Aorta (tissue), 5 donors: ENCODE results near the gene MAPK10. TPM values are rescaled to one million over a fixed set of nuclear protein-coding genes. Genes with fewer than 3 reads are reported as not detected.
A peak's percentile ranks its signal among the peaks of the same experiment; 100 is the strongest.

Source experiments
- ATAC-seq: fragments of 200-7000 bp; cut with Tn5 transposase; one replicate; pipeline ENCODE4 v1.9.1; 2022; ENCODE audit warnings: moderate library complexity; ENCODE audit not compliant: low FRiP score
- DNase-seq, 2 donors: peaks; one replicate each; pipeline ENCODE4 v3.0.0-alpha.2; 2020
- H3K27ac ChIP-seq, 2 donors: one replicate each; pipeline ENCODE4 v1.5.1; 2013; ENCODE audit warnings: low read length in 2 of 2, mild to moderate bottlenecking in 2 of 2, moderate library complexity in 2 of 2, control low read depth in 1 of 2, inconsistent platforms in 1 of 2, low read depth in 1 of 2
- H3K27me3 ChIP-seq, 2 donors: one replicate each; pipeline ENCODE4 v1.6.1; 2013; ENCODE audit warnings: control low read depth in 1 of 2, low read length in 1 of 2, mild to moderate bottlenecking in 1 of 2, moderate library complexity in 1 of 2; ENCODE audit not compliant: insufficient read depth in 2 of 2, control insufficient read depth in 1 of 2
- H3K36me3 ChIP-seq, 2 donors: one replicate each; pipeline ENCODE4 v1.6.1; 2013; ENCODE audit warnings: control low read depth in 1 of 2, low read length in 1 of 2, mild to moderate bottlenecking in 1 of 2; ENCODE audit not compliant: insufficient read depth in 2 of 2, control insufficient read depth in 1 of 2
- H3K4me1 ChIP-seq, 2 donors: one replicate each; pipeline ENCODE4 v1.6.1; 2013; ENCODE audit warnings: low read length in 2 of 2, control low read depth in 1 of 2, mild to moderate bottlenecking in 1 of 2, moderate library complexity in 1 of 2; ENCODE audit not compliant: insufficient read depth in 2 of 2, control insufficient read depth in 1 of 2
- H3K4me3 ChIP-seq, 2 donors: one replicate each; pipeline ENCODE4 v1.5.1; 2013; ENCODE audit warnings: low read length in 2 of 2, control low read depth in 1 of 2, mild to moderate bottlenecking in 1 of 2
- H3K9me3 ChIP-seq: one replicate; pipeline ENCODE4 v1.6.1; 2013; ENCODE audit warnings: mild to moderate bottlenecking, low read length; ENCODE audit not compliant: control insufficient read depth
- WGBS, 2 donors: extraction: QIAGEN DNeasy Blood & Tissue Kit; methylation state at CpG; one replicate each; pipeline ENCODE4 v1.1.7; 2013; 5-methylcytosine and 5-hydroxymethylcytosine counted together
- intact Hi-C, 2 donors: fragments of 100-400 bp; cut with DNase I; formaldehyde crosslinking; loops; one replicate each; pipeline versions ENCODE4 v1.14.2 to v1.15.0; 2022
- polyA plus RNA-seq, 2 donors: library from polyadenylated mRNA; stranded (reverse); fragments of 200-250 nt; gene quantifications; one replicate each; pipeline ENCODE4 v1.2.3, GENCODE V29; 2013
- total RNA-seq, 2 donors: library from RNA; stranded (reverse); fragmentation: NEBNext Ultra II Directional; extraction: Animal tissue kit (Norgen Biotek cat#: 25700); gene quantifications; one replicate each; pipeline ENCODE4 v1.2.1, GENCODE V29; 2021
- donor health status: healthy with polysubstance abuse.
- donor health status: Bipolar disorder and iron deficiency.
- donor health status: DM: no; HTN: no; CAD: no.
- donor health status: DM: no; HTN: no; CAD: no.
- donor health status: DM: yes; HTN: yes; CAD: no.

Gene MAPK10
- total and polyA plus RNA-seq, 4 donors, result 12.4 to 40.0 (median 24.1) TPM

GRCh38 chr4:86357608-86358007 is 2.2 kb downstream of the MAPK10 start:
- no peak overlapping the region for H3K4me3 ChIP-seq
- no peaks in the 10 kb centered on the region for H3K27me3 ChIP-seq

DNA sequence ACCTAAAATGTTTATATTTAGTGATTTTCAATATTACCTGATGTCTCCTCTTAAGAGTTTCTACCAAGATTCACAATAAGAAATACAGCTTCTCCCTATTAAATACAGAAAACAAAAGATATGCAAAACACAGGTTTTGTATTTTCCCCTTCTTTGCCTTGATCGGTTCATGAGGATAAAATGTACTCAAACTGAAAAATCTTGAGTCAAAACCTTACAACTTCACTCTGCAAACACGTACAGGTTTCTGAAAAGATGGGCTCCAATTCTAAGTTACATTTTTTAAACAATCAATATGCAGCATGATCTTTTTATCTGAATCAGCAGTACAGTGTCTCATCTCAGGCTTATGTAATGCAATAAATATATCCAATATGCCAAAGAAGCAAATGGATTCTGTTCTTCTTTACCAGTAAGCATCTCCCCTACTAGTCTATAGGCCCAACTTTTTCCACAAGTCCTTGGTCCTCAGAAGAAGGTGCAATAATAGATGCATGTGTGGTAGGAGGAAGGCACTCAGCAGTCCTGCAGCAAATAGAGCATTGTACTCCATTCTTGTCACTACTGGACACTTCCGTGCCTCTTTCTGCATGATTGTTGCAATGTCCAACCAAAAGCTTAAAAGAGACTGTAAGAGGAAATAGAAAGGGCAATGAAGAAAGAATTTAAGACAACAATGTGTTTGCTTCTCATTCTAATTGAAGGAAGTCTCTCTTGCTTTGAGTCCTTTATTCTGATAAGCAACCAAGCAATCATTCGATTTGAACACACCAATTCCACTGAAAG is 3.2 kb downstream of the MAPK10 start:
- no peak for DNase-seq
- Histone ChIP-seq H3K27me3 (no peaks in the 10 kb centered on the region), H3K9me3 (no peaks in the 10 kb centered on the region), H3K27ac (no peak overlapping the region), H3K4me3 (no peak overlapping the region), H3K4me1 (peaks cover 0 to 4% of the 10 kb centered on the region in 2 donors), H3K36me3 (no peaks in the 10 kb centered on the region)
- intact Hi-C loops, result no loop called here
- ATAC-seq, result no peak
- WGBS, 2 donors, result 85 to 90% methylated on average over 4 of the region's 4 CpGs

More at GRCh38 chr4:86357608-86358007, 2.2 kb downstream of the MAPK10 start:
- Histone ChIP-seq H3K36me3 (no peaks in the 10 kb centered on the region), H3K4me1 (peaks cover 0 to 4% of the 10 kb centered on the region in 2 donors), H3K27ac (no peak overlapping the region), H3K9me3 (no peaks in the 10 kb centered on the region)
- no peak for ATAC-seq
- WGBS, 2 donors, result 18 to 27% methylated on average over 1 of the region's 1 CpG
- intact Hi-C loops, result no loop called here
- no peak for DNase-seq

- intact Hi-C loops, result no loop called here
- no peaks in the 10 kb centered on the region for H3K9me3 ChIP-seq
- H3K27me3 ChIP-seq, result no peaks in the 10 kb centered on the region
- DNase-seq (no peak), ATAC-seq (no peak)
- H3K4me1 ChIP-seq, result peaks cover 0 to 1% of the 10 kb centered on the region in 2 donors
- WGBS, 2 donors, result 90 to 97% methylated on average over 2 of the region's 2 CpGs
- H3K36me3 ChIP-seq, result no peaks in the 10 kb centered on the region
- no peak overlapping the region for H3K27ac ChIP-seq
- no peak overlapping the region for H3K4me3 ChIP-seq
Measured at GRCh38 chr4:86354390-86354789, 5.5 kb downstream of the MAPK10 start.

GRCh38 chr4:86346320-86346719 is 13.5 kb downstream of the MAPK10 start:
- no peak overlapping the region for H3K27ac ChIP-seq
- H3K4me1 ChIP-seq, result no peaks in the 10 kb centered on the region
- no peaks in the 10 kb centered on the region for H3K27me3 ChIP-seq
- no peak overlapping the region for H3K4me3 ChIP-seq
- WGBS, 2 donors, result 87 to 93% methylated on average over 3 of the region's 3 CpGs
- no peaks in the 10 kb centered on the region for H3K9me3 ChIP-seq
- no peak for ATAC-seq
- intact Hi-C loops, result no loop called here
- no peak for DNase-seq
- H3K36me3 ChIP-seq, result no peaks in the 10 kb centered on the region

DNA sequence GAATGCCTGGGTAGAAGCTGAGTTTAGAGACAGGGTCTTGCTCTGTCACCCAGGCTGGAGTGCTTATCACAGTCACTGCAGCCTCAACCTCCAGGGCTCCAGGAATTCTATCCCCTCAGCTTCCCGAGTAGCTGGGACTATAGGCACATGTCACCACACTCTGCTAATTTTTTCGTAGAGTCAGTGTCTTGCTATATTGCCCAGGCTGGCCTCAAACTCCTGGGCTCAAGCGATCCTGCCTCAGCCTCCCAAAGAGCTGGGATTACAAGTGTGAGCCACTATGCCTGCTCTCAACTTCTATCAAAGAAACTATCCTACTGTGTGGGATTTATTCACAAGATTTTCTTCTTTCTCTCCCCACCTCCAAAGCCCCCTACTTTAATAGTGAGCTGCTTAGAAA is 15.7 kb downstream of the MAPK10 start:
- intact Hi-C loops, result no loop called here
- Histone ChIP-seq H3K27me3 (no peaks in the 10 kb centered on the region), H3K4me3 (no peak overlapping the region), H3K27ac (no peak overlapping the region), H3K36me3 (no peaks in the 10 kb centered on the region), H3K4me1 (no peaks in the 10 kb centered on the region), H3K9me3 (no peaks in the 10 kb centered on the region)
- ATAC-seq (no peak), DNase-seq (no peak)
- WGBS, 2 donors, result 82 to 84% methylated on average over 3 of the region's 3 CpGs

- intact Hi-C loops, result no loop called here
- Histone ChIP-seq H3K9me3 (no peaks in the 10 kb centered on the region), H3K27ac (no peak overlapping the region), H3K36me3 (no peaks in the 10 kb centered on the region), H3K4me1 (no peaks in the 10 kb centered on the region), H3K27me3 (no peaks in the 10 kb centered on the region), H3K4me3 (no peak overlapping the region)
- 66 to 77% methylated on average over 2 of the region's 2 CpGs for WGBS, 2 donors
- ATAC-seq (peak; percentile 55), DNase-seq (no peak)
Measured at GRCh38 chr4:86338989-86339388, 20.9 kb downstream of the MAPK10 start.

DNA sequence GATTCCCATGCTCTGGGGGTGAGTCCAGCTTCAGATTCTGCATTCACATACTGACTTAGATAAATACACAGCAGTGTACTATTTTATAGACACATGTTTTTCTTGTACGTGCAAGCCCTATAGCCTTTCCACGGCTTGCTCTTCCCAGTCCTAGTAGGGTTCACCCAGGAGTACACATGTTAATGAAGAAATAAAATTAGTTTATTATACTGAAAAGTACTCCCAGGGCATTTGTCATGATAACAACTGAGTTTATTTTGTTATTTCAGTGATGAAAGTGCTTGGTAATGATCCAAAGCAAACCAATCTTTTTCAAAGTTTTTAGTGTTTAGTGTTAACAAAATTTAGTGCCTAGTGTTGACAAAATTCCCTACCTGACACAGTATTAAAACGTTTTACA is 21.3 kb downstream of the MAPK10 start:
- Histone ChIP-seq H3K9me3 (no peaks in the 10 kb centered on the region), H3K36me3 (no peaks in the 10 kb centered on the region), H3K27ac (no peak overlapping the region), H3K4me3 (no peak overlapping the region), H3K27me3 (no peaks in the 10 kb centered on the region), H3K4me1 (no peaks in the 10 kb centered on the region)
- 24 to 37% methylated on average over 3 of the region's 3 CpGs for WGBS, 2 donors
- no peak for ATAC-seq
- DNase-seq, result no peak
- intact Hi-C loops, result no loop called here

DNA sequence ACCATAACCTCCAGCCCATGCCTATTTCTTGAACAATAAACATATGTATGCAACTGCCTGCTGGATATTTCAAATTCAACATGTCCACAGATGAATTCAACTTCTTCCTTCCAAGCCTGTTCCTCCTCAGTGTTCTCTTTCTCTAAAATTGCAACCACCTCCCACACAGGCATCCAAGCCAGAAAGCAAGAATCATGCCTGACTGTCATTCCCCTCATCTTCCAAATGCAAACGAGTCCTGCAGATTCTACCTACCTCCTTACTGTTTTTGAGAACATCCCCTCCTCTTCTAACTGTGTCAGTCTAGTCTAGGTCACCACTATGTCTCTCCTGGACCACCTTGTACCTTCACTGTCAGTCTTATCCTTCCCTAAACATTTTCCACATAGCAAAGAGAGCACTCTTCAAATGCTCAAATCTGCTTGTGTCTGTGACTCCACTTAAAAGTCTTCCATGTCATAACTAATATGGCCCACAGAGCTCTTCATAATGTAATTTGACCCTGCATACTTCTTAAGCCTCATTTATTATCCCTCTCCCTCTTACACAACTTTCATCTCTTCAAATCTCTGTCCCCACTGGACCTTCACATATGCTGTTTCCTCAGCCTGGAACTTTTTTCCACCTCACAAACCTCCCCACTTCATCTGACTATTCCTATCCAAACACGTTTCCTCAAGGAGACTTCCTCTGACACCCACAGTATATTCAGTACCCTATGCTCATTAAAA is 25.7 kb downstream of the MAPK10 start:
- DNase-seq, result no peak
- Histone ChIP-seq H3K4me3 (no peak overlapping the region), H3K4me1 (no peaks in the 10 kb centered on the region), H3K36me3 (no peaks in the 10 kb centered on the region), H3K27me3 (no peaks in the 10 kb centered on the region), H3K9me3 (no peaks in the 10 kb centered on the region), H3K27ac (no peak overlapping the region)
- ATAC-seq, result no peak
- 67 to 73% methylated on average over 2 of the region's 2 CpGs for WGBS, 2 donors
- intact Hi-C loops, result no loop called here

DNA sequence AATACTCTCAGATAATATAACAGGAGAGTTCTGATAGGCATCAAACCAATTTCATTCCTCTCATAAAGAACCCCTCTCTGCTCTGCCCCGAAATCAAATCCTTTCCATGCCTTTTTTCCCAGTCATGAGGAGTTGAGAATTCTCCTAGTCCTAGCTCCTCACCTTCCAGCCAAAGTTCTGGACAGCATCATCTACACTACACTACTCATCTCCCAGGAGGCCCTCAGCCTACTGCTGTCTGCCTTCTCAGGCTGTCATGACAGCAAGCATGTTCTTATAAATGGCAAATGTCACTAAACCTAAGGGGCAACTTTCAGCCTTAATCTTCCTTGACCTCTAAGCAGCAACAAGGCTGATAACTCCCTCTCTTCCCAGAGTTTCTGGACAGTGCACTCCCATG is 26.6 kb downstream of the MAPK10 start:
- WGBS, 2 donors, result 0% methylated on average over 1 of the region's 1 CpG
- no peak overlapping the region for H3K27ac ChIP-seq
- H3K4me1 ChIP-seq, result no peaks in the 10 kb centered on the region
- H3K27me3 ChIP-seq, result no peaks in the 10 kb centered on the region
- no peak for DNase-seq
- H3K4me3 ChIP-seq, result no peak overlapping the region
- H3K9me3 ChIP-seq, result no peaks in the 10 kb centered on the region
- no peaks in the 10 kb centered on the region for H3K36me3 ChIP-seq
- intact Hi-C loops, result no loop called here
- no peak for ATAC-seq
